SIG-M5 treated with dmso at 0.1 percent for 504 hours (cell line): ENCODE measurements around the gene FAM131C.
"Not testable (repeated sequence)": the region's sequence is repeated elsewhere in the genome, so short reads cannot be mapped to it uniquely, and the experiment has no call there.

Experiments used
- DNase-seq: peaks from one replicate; lab custom pipeline; 2025; ENCODE audit not compliant: unreplicated experiment; lab: John Stamatoyannopoulos, UW

FAM131C gene

GRCh38 chr1:16077406-16078245, 4.2 kb upstream of the FAM131C start:
- no peak for DNase-seq

GRCh38 chr1:16076865-16077238, 3.4 kb upstream of the FAM131C start:
- DNase-seq = no peak

GRCh38 chr1:16076031-16076864, 2.8 kb upstream of the FAM131C start:
- DNase-seq = no peak

GRCh38 chr1:16075337-16076030, 2.0 kb upstream of the FAM131C start:
- no peak for DNase-seq

- DNase-seq = no peak
These were observed 766 bp upstream of the FAM131C start for GRCh38 chr1:16074217-16074616.

GRCh38 chr1:16072616-16073484, 601 bp downstream of the FAM131C start:
- no peak for DNase-seq

GRCh38 chr1:16072095-16072494, 1.4 kb downstream of the FAM131C start:
- no peak for DNase-seq

GRCh38 chr1:16071614-16072013, 1.8 kb downstream of the FAM131C start:
- no peak for DNase-seq

GRCh38 chr1:16070640-16071355, 2.7 kb downstream of the FAM131C start:
- no peak for DNase-seq

- DNase-seq = no peak
These were observed 4.8 kb downstream of the FAM131C start for GRCh38 chr1:16068356-16069270.

- DNase-seq = no peak
These were observed 5.5 kb downstream of the FAM131C start for GRCh38 chr1:16067933-16068332.

- no peak for DNase-seq
These were observed 6.2 kb downstream of the FAM131C start for GRCh38 chr1:16067127-16067768.

- no peak for DNase-seq
These were observed 7.2 kb downstream of the FAM131C start for GRCh38 chr1:16066245-16066644.

GRCh38 chr1:16065269-16065576, 8.2 kb downstream of the FAM131C start:
- no peak for DNase-seq

GRCh38 chr1:16064536-16065268, 8.7 kb downstream of the FAM131C start:
- no peak for DNase-seq

GRCh38 chr1:16063921-16064320, 9.5 kb downstream of the FAM131C start:
- no peak for DNase-seq

GRCh38 chr1:16063226-16063829, 10.1 kb downstream of the FAM131C start:
- DNase-seq = no peak

- not testable (repeated sequence) for DNase-seq
These were observed 10.8 kb downstream of the FAM131C start for GRCh38 chr1:16062687-16063075.
